GM23248 (cell line): Measurements from ENCODE around the gene PCBP3. TPM values are rescaled to one million over a fixed set of nuclear protein-coding genes. Genes with fewer than 3 reads are reported as not detected.

Experiments
- DNase-seq: peaks from one replicate; pipeline ENCODE4 v3.0.0-alpha.2; 2015
- H2AFZ ChIP-seq: fragments of 200-600 bp; sonication (generic); 2 replicates; pipeline ENCODE4 v1.6.1; 2016; ENCODE audit warnings: antibody characterized with exemption
- H3F3A ChIP-seq: fragments of 200-600 bp; sonication (generic); 2 replicates; pipeline ENCODE4 v1.6.1; 2016; ENCODE audit warnings: mild to moderate bottlenecking, antibody characterized with exemption, mixed run types; ENCODE audit not compliant: insufficient read depth
- H3K27ac ChIP-seq: fragments of 200-600 bp; sonication (generic); 2 replicates; pipeline ENCODE4 v1.5.1; 2016; ENCODE audit warnings: mild to moderate bottlenecking
- H3K27me3 ChIP-seq: fragments of 200-600 bp; sonication (generic); replicated peaks from 2 replicates; pipeline ENCODE4 v1.6.1; 2016; ENCODE audit warnings: mild to moderate bottlenecking; ENCODE audit not compliant: insufficient read depth
- H3K36me3 ChIP-seq: fragments of 200-600 bp; sonication (generic); 2 replicates; pipeline ENCODE4 v1.6.1; 2016; ENCODE audit warnings: low read depth, mild to moderate bottlenecking
- H3K4me1 ChIP-seq: fragments of 200-600 bp; sonication (generic); 2 replicates; pipeline ENCODE4 v1.6.1; 2016; ENCODE audit warnings: mild to moderate bottlenecking; ENCODE audit not compliant: insufficient read depth
- H3K4me2 ChIP-seq: fragments of 200-600 bp; sonication (generic); one replicate; pipeline ENCODE4 v1.6.1; 2016; ENCODE audit warnings: mild to moderate bottlenecking; ENCODE audit not compliant: unreplicated experiment
- H3K4me3 ChIP-seq: fragments of 200-600 bp; sonication (generic); 2 replicates; pipeline ENCODE4 v1.5.1; 2016; ENCODE audit warnings: mild to moderate bottlenecking
- H3K79me2 ChIP-seq: fragments of 200-600 bp; sonication (generic); 2 replicates; pipeline ENCODE4 v1.6.1; 2016; ENCODE audit warnings: mild to moderate bottlenecking; ENCODE audit not compliant: insufficient read depth
- H3K9ac ChIP-seq: fragments of 200-600 bp; sonication (generic); 2 replicates; pipeline ENCODE4 v1.6.1; 2016; ENCODE audit warnings: mild to moderate bottlenecking
- H3K9me2 ChIP-seq: fragments of 200-600 bp; sonication (generic); 2 replicates; pipeline ENCODE4 v1.6.1; 2016; ENCODE audit warnings: mixed run types, mild to moderate bottlenecking, moderate library complexity; ENCODE audit not compliant: insufficient read depth
- H3K9me3 ChIP-seq: fragments of 200-600 bp; sonication (generic); one replicate; pipeline ENCODE4 v1.6.1; 2017; ENCODE audit warnings: low read depth
- H4K20me1 ChIP-seq: fragments of 200-600 bp; sonication (generic); 2 replicates; pipeline ENCODE4 v1.6.0; 2016; ENCODE audit not compliant: insufficient read depth
- EZH2 ChIP-seq: fragments of 200-600 bp; sonication (generic); IDR thresholded peaks from 2 replicates; pipeline ENCODE4 v1.6.1; 2018; ENCODE audit warnings: antibody characterized with exemption, mild to moderate bottlenecking; ENCODE audit not compliant: insufficient read depth, poor library complexity, severe bottlenecking
- EZH2phosphoT487 ChIP-seq: fragments of 200-600 bp; sonication (generic); IDR thresholded peaks from 2 replicates; pipeline ENCODE4 v1.6.1; 2018; ENCODE audit warnings: antibody characterized with exemption, moderate library complexity, mild to moderate bottlenecking, low read depth; ENCODE audit not compliant: insufficient read depth
- WGBS, 2 experiments: methylation state at CpG; one replicate each; pipeline ENCODE4 v1.1.6; 2015 to 2017; ENCODE audit warnings: low lambda C conversion rate in 2 of 2, low coverage in 1 of 2; ENCODE audit errors: missing lambda C conversion rate in 2 of 2; 5-methylcytosine and 5-hydroxymethylcytosine counted together
- in situ Hi-C: fragments of 300-500 bp; cut with MboI; formaldehyde crosslinking; loops from 2 replicates; pipeline ENCODE4 v1.15.0; 2020
- polyA plus RNA-seq: library from polyadenylated mRNA; unstranded; fragments of >200 nt; fragmentation: Nextera tagmentation; extraction: Ambion mirVana; gene quantifications from 2 replicates; pipeline ENCODE4 v1.2.1, GENCODE V29; 2016
- total RNA-seq: library from RNA; depleted of rRNA; stranded (reverse); fragments of >200 nt; shearing (Covaris generic); gene quantifications from 2 replicates; pipeline ENCODE4 v1.2.3, GENCODE V29; 2014

The PCBP3 gene
- total and polyA plus RNA-seq, 2 experiments from 2014 or later, result 0.32 to 1.3 TPM

- Histone ChIP-seq H3K9me2 (no peaks in the 10 kb centered on the region), H3K9ac (no peak overlapping the region), H3K27me3 (no peaks in the 10 kb centered on the region), H3K79me2 (no peaks in the 10 kb centered on the region), H3K9me3 (no peaks in the 10 kb centered on the region), H3K36me3 (no peaks in the 10 kb centered on the region), H3K4me1 (no peaks in the 10 kb centered on the region), H2AFZ (no peak overlapping the region), H3K4me2 (no peak overlapping the region), H3K27ac (no peak overlapping the region), H3F3A (no peaks in the 10 kb centered on the region), H4K20me1 (no peaks in the 10 kb centered on the region), H3K4me3 (no peak overlapping the region)
- WGBS, 2 experiments, result 79 to 87% methylated on average over 8 of the region's 8 CpGs
- in situ Hi-C loops, result no loop called here
- TF ChIP-seq EZH2, result no peak
- TF ChIP-seq EZH2phosphoT487, result no peak
- DNase-seq, result no peak
These were observed 158.5 kb downstream of the PCBP3 start for GRCh38 chr21:45801989-45802388.

DNA sequence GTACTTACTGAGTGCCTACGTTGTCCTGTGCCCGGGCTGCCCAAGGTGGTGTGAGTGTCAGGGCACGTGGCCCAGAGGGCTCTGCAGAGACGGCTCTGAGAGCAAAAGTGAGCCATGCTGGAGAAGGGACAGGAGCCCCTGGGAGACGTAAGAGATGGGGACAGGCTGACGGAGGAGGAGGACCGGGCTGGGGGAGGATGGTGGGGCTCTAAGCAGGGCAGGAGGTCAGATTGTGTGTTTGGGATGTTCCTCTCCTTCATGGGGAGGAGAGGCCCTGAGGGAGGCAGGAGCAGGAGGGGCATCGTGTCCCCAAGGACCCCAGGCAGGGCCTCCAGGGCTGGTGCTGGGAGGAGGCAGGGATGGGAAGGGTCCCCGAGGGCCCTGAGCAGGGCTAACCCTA, 158.9 kb downstream of the PCBP3 start:
- in situ Hi-C loops, result no loop called here
- H3K4me1 ChIP-seq, result no peaks in the 10 kb centered on the region

DNA sequence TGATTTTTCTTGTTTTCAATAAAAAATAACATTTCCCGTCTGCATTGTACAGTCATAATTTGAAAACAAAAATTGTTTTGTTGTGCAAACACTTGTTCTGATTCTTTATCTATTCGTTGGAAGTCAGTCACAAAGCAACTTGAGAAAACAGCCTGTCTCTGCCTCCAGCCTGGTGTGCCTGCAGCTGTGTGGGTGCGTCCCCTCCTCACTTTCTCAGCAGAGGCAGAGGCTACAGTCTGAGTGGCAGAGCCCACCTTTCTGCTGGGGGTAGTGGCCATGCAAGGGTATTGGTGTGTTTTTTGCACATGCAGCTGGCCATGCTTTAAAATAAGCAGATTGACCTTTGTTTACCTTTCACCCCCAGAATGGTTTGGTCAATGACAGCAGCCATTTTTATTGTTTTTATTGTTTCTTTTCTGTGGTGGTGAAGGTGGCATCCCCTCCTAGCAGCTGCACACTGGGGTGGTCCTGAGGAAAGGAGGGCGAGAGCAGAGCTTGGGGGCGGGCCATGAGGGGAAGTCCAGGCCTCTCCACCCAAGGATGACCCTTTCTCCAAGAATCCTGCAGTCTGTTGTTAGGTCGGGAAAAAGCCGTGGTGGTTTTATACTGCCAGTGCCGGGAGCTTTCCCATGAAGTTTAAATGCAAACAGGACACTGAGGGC, 159.6 kb downstream of the PCBP3 start:
- no peaks in the 10 kb centered on the region for H3K4me1 ChIP-seq
- H3K9me3 ChIP-seq, result no peaks in the 10 kb centered on the region
- in situ Hi-C loops, result no loop called here
- WGBS, 2 experiments, result 60 to 72% methylated on average over 8 of the region's 8 CpGs
- H3K79me2 ChIP-seq, result no peaks in the 10 kb centered on the region
- no peak overlapping the region for H3K4me3 ChIP-seq
- no peak overlapping the region for H2AFZ ChIP-seq
- no peak overlapping the region for H3K4me2 ChIP-seq
- no peaks in the 10 kb centered on the region for H3F3A ChIP-seq
- DNase-seq, result no peak
- no peak overlapping the region for H3K27ac ChIP-seq
- no peak overlapping the region for H3K9ac ChIP-seq
- H3K9me2 ChIP-seq, result no peaks in the 10 kb centered on the region
- no peaks in the 10 kb centered on the region for H3K36me3 ChIP-seq
- TF ChIP-seq EZH2phosphoT487, result no peak
- TF ChIP-seq EZH2, result no peak
- no peaks in the 10 kb centered on the region for H3K27me3 ChIP-seq
- H4K20me1 ChIP-seq, result no peaks in the 10 kb centered on the region

More for the DNA sequence above, 158.9 kb downstream of the PCBP3 start:
- Histone ChIP-seq H3K4me3 (no peak overlapping the region), H3K36me3 (no peaks in the 10 kb centered on the region), H3K9me2 (no peaks in the 10 kb centered on the region), H3K27me3 (no peaks in the 10 kb centered on the region), H3K9ac (no peak overlapping the region), H3K27ac (no peak overlapping the region), H2AFZ (no peak overlapping the region), H3K4me2 (no peak overlapping the region), H3F3A (no peaks in the 10 kb centered on the region), H4K20me1 (no peaks in the 10 kb centered on the region), H3K79me2 (no peaks in the 10 kb centered on the region), H3K9me3 (no peaks in the 10 kb centered on the region)
- WGBS, 2 experiments, result 63 to 66% methylated on average over 8 to 9 of the region's 9 CpGs
- no peak for DNase-seq
- TF ChIP-seq EZH2phosphoT487 (no peak), EZH2 (no peak)

DNA sequence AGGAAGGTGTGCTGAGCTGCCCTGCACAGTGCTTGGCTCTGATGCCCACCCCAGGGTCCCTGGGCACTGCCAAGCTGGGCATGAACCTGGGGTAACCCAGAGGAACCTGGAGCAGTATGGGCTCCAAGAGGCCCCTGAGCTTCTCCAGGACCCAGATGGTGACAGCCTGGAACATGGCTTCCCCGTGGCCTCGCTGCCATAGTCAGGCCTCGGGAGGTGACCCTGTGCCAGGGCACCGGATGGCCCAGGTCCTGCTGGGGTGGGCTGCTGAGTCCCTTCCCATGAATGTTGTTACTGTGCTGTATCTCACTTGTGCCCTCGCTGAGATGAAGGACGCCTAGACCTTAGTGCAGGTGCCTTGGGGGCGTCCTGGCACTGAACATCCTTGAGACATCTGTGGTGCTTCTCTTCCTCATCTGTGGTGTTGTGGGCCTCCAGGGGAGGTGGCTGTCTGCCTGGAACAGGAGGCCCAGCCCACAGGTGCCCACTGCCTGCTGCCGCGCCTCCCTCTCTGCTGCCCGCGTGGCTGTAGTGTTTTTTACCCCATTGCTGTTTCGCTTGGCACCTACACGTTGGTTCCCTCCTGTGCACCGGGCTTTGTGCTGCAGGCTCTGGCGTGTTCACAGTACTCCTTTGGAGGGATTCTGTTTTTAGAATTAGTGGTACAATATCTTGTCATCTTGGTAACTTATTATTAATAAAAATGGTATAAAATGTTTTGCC, 160.3 kb downstream of the PCBP3 start:
- Histone ChIP-seq H3K4me3 (no peak overlapping the region), H3K36me3 (no peaks in the 10 kb centered on the region), H3K9me3 (no peaks in the 10 kb centered on the region), H3K27me3 (no peaks in the 10 kb centered on the region), H3F3A (no peaks in the 10 kb centered on the region), H3K9me2 (no peaks in the 10 kb centered on the region), H2AFZ (no peak overlapping the region), H3K27ac (no peak overlapping the region), H3K4me2 (no peak overlapping the region), H3K9ac (no peak overlapping the region), H3K79me2 (no peaks in the 10 kb centered on the region), H3K4me1 (no peaks in the 10 kb centered on the region), H4K20me1 (no peaks in the 10 kb centered on the region)
- no peak for DNase-seq
- 74 to 86% methylated on average over 15 of the region's 15 CpGs for WGBS, 2 experiments
- TF ChIP-seq EZH2phosphoT487 (no peak), EZH2 (no peak)
- in situ Hi-C loops, result no loop called here
